GM13977 (cell line): ENCODE results near the gene CASS4.

ENCODE experiments used
- DNase-seq: peaks from one replicate; pipeline ENCODE4 v3.0.0; 2012; ENCODE audit warnings: low spot score
- CTCF ChIP-seq: IDR thresholded peaks from 2 replicates; pipeline ENCODE4 v1.5.1; 2012; ENCODE audit warnings: mild to moderate bottlenecking, control low read depth; ENCODE audit not compliant: insufficient read depth; ENCODE audit errors: extremely low read depth, missing control alignments
- in situ Hi-C: fragments of 300-500 bp; cut with MboI; formaldehyde crosslinking; loops from one replicate; pipeline ENCODE4 v1.12.0; 2022; ENCODE audit warnings: low sequenced_read_pairs, low pct_unique_long_range_greater_than_20kb, mixed read lengths, inconsistent platforms; ENCODE audit not compliant: unreplicated experiment

The CASS4 gene

GRCh38 chr20:56460459-56460858 is 48.4 kb downstream of the CASS4 start:
- DNase-seq, result no peak
- in situ Hi-C loops, result no loop called here
- TF ChIP-seq CTCF, result no peak

- no peak for DNase-seq
- TF ChIP-seq CTCF, result no peak
- in situ Hi-C loops, result no loop called here
Observed at GRCh38 chr20:56461576-56461975, 49.5 kb downstream of the CASS4 start.

- TF ChIP-seq CTCF, result no peak
- in situ Hi-C loops, result no loop called here
- no peak for DNase-seq
Observed at GRCh38 chr20:56463428-56463827, 51.4 kb downstream of the CASS4 start.

- no peak for TF ChIP-seq CTCF
- in situ Hi-C loops, result no loop called here
- DNase-seq, result peak; percentile 52
Observed at GRCh38 chr20:56465997-56466396, 53.9 kb downstream of the CASS4 start.

- no peak for DNase-seq
- no peak for TF ChIP-seq CTCF
Observed at GRCh38 chr20:56467968-56468315, 55.9 kb downstream of the CASS4 start.

GRCh38 chr20:56468316-56469076 is 56.4 kb downstream of the CASS4 start, which contains the start of gene RTF2:
Gene RTF2, plus strand, starts transcription at chr20:56468627. Its CDS starts 71 bp downstream, at chr20:56468698.
- in situ Hi-C loops, result no loop called here
- DNase-seq, result peak; percentile 95
- TF ChIP-seq CTCF, result no peak

More at GRCh38 chr20:56467968-56468315, 55.9 kb downstream of the CASS4 start:
- in situ Hi-C loops, result no loop called here
